GM12801 (cell line): ENCODE measurements around the gene TNIK.

Experiments used
- CTCF ChIP-seq: IDR thresholded peaks from one replicate; pipeline ENCODE4 v1.5.1; 2011; ENCODE audit warnings: control low read depth; ENCODE audit not compliant: insufficient read length; ENCODE audit errors: extremely low read depth

TNIK gene

DNA sequence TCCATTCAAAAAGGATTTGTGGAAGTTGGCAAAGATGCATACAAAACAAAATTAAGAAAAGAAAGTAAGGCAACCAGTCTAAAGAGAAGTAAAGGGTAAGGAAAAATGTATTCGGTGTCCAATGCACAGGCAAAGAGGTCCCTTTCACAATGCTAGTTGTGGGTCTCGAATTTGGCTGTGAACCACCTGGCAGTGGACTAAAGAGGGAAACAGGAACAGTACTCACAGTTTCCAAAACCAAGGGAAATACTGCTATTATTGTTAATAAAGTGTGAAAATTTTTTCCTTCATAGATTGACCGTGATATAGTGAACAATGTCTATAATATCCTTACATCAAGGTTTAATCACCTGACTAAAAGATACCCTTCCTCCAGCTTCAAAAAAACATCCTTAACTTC lies 57.9 kb downstream of the TNIK start:
- no peak for TF ChIP-seq CTCF

GRCh38 chr3:171401432-171401831 lies 58.8 kb downstream of the TNIK start:
- no peak for TF ChIP-seq CTCF

DNA sequence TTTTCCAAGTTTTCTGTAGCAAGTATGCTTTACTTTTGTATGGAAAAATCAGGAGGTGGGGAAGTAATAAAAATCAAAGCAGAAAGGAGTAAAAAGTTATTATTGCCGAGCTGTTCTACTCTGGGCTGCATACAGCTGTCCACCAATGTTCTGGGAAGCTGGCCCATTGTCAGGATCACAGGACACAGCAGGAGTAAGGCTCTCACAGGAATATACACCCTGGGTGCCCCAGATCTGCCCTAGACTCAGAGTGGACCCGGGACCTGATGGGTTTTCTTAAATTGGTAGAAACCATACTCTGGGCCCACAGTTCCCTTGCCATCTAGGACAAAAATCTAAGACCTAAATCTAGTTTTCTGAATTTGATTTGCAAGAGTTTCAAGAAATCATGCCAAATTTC lies 60.4 kb downstream of the TNIK start:
- TF ChIP-seq CTCF, result no peak

GRCh38 chr3:171398343-171398742 lies 61.9 kb downstream of the TNIK start:
- no peak for TF ChIP-seq CTCF

GRCh38 chr3:171397089-171397488 lies 63.1 kb downstream of the TNIK start:
- no peak for TF ChIP-seq CTCF

- no peak for TF ChIP-seq CTCF
Observed at GRCh38 chr3:171396048-171396447, 64.2 kb downstream of the TNIK start.

- no peak for TF ChIP-seq CTCF
Observed at GRCh38 chr3:171393032-171393744, 67.0 kb downstream of the TNIK start.
